SW 1271 (cell line): ENCODE measurements around the gene HLA-DMB.
"Not testable (repeated sequence)": the region's sequence is repeated elsewhere in the genome, so short reads cannot be mapped to it uniquely, and the experiment has no call there.

Experiments
- DNase-seq, 2 experiments: peaks; one replicate each; lab custom pipeline; 2025; lab: John Stamatoyannopoulos, UW

HLA-DMB gene

DNA sequence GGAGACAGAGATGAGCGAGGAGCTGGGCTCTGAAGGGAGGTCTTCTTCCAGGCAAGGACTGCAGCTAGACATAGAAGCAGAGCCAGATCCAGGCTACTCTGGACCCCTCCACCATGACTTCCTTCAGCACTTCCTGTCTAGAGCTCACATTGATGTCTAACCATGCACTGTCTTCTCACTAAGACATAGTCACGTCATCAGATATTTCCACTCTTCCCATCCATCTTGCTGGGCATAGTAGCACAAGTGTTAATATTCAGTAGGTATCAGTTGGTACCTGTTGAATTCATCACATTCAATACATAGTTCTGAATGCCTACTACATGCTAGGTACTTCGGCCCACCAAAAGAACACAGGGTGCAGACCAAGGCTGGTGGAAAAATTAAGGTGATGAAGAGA, 9.2 kb upstream of the HLA-DMB start:
- no peak for DNase-seq

DNA sequence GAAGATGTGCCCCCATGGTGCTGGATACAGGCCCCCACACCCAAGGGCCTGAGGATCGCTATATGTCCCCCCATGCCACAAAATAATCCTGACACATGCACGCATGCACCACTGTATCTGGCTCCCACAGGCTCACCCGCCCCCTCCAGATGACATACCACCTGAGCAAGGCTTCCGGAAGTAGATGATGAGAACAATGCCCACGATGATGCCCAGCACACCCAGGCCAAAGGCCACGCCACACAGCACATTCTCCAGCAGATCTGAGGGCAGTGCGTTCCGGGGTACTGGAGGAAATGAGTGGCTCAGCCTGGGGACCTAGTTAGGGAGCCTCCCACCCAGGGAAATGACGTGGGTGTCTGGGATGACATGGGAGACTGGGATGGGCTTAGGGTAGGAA, 8.3 kb upstream of the HLA-DMB start:
- DNase-seq = no peak

DNA sequence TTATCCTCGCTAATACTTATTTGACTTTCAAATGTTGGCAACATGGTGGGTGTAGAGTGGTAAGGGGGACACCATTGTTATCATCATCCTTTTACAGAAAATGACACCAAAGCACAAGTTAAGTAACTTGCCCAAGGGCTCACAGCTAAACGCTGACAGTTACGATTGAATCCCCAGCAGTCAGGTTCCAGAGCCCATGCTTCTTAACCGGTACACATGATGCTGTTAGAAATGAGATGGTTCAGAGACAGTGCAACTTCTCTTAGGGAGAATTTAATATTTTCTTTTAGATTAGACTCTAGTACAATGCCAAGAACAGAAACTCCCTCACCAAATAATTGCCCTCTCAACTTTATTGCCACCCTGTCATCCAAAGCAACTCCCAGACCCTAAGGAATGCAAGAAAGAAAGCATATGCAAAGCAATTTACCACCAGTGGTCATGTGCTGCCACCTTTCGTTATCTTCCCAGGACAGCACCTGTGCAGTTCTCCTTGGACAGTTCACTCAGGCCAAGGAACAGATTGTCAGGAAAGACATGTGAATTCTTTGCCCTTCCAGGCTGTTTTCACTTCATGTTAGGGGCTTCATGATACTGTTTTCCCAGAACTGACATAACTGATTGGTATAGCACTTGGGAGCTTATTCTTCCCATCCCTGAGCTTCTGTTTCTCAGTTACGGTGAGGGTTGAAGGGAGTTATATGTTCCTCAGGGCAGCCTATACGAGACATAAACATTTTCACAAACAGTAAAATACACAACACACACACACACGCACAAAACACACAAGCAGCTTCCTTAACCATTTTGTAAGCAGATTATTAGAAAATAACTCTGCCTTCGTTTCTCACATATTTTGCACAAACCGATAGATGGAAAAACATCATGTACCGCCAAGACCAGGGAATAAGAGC, 7.0 kb upstream of the HLA-DMB start:
- peak in 1 of 2 experiments; percentile 31 for DNase-seq

- no peak for DNase-seq
Measured at GRCh38 chr6:32946893-32947292, 6.1 kb upstream of the HLA-DMB start.

GRCh38 chr6:32945953-32946352, 5.1 kb upstream of the HLA-DMB start:
- no peak for DNase-seq

GRCh38 chr6:32945108-32945760, 4.4 kb upstream of the HLA-DMB start:
- no peak for DNase-seq

GRCh38 chr6:32943864-32944649, 3.2 kb upstream of the HLA-DMB start:
- no peak for DNase-seq

- not testable (repeated sequence) for DNase-seq
Measured at GRCh38 chr6:32942555-32943123, 1.8 kb upstream of the HLA-DMB start.

GRCh38 chr6:32941214-32941768, 463 bp upstream of the HLA-DMB start:
- no peak for DNase-seq

DNA sequence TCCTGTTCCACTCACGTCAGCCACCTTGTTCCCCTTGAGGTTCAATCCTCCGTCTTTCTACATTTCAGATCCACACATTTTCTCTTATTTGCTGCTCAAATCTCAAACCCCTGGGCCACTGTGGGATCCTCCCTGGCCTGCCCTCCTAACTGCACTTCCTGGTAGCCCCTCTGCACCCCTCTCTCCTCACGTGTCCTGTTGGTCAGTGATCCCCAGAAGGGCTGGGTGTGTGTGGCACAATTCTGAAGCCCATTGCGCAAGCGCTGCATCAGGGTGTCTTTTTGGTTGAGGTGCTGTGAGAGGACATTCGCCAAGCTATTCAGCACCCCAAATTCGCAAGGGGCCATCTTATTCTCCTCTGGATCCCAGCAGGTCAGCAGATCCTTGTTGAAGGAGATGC, 2.3 kb downstream of the HLA-DMB start:
- DNase-seq = no peak

DNA sequence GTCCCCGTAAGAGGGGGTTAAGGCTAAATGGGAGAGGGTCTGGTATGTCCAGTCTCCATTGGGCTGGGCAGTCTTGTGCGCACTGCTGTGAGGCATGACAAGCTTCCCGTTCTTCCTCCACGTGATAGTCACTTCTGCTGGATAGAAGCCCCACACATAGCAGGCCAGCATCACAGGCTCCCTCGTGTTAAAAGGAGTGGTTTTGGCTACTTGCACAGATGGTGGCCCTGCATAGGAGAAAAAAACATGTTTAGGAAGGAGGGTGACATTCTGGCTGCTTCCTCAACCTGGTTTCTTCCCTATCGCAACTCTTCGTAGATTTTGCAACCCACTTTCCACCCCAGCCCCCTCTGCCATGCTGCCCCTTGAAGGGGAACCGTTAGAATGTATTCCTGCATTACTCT, 3.6 kb downstream of the HLA-DMB start:
- DNase-seq = no peak

DNA sequence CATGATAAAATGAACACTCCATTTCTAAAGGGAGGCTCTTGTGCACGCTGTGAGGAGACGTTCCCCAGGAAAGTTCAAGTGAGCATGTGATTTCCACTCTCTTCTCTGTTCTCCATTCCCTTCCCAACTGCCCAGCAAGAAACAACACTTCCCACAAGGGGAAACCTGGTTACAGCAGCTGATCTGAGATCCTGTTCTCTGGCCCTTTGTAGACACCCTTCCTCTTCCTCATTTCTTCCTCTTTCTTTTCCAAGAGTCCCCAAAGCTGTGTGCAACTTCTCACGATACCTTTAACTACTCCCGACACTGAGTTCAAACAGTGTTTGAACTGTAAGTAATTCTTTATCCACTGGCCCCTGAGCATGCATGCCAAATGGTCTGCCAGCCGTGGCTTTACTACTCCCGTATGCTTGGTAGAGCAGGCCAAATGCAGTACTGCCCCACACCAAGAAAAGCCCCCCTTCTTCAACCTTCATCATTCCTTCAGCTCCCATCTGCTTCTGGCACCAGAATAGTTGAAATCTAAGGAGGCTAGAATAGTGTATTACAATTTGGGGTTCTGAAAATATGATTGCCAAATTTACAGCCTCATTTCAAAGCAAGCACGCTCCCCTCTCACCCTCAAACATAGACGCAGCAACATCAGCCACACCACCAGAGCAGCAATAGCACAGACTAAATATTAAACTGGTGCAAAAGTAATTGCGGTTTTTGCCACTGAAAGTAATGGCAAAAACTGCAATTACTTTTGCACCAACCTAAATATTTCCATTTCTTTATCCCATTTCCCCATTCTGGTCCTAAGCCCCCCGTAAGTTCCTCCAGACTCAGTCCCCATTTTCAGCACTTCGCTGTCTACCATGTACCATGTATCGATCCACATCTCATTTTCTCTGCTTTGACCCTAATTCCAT, 4.3 kb downstream of the HLA-DMB start:
- no peak for DNase-seq

DNA sequence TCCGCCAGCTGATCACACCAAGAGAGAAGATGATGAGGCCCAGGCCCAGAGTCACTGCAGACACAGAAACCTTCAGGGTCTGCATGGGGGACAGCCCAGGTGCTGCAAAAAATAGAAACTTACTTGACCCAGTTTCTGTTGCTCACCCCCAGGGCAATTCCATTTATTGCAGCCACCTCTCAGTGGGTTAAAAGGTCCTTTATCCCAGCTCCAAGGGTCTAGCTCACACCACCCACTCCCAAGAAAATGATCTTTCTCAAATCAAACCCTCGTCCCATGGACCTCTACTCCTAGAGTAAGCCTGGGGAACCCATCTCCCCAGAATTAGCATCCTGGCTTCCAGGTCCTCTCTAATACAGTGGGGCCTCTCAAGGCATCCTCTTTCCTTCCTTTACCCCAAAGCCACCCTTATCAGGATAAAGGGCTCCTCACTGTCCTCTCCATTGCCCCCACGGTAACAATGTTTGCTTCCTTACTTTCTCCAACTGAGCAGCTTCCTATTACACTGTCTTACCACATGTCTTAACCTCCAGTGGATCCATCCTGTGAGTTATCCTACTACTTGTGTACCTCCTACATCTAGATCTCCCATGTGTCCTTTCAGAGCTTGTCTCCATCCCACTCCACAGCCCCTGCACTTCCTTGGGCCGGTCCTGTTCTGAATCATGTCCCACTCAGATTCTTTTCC, 5.1 kb downstream of the HLA-DMB start:
- DNase-seq = no peak

DNA sequence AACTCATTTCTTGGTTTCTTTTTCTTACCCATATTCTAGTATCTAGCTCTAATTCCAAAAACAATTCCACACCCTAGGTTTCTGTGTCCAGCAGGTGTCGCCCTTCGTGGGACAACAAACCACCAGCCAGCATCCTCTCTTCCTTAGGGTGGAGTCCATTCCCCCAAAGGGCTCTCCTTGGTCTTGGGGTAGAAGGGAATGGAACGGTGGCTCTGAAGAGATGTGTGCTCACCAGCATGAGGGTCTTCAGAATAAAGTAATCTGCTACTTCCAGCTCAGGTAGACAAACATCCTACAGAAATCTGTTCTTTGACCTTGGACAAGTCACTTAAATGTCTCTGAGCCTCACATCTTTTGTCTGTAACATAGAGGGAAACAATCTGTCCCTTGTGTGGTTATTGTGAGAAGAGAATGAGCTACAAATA, 7.2 kb downstream of the HLA-DMB start:
- peak; percentile 39 to 55 for DNase-seq

- DNase-seq = no peak
Measured at GRCh38 chr6:32932132-32932868, 8.5 kb downstream of the HLA-DMB start.

GRCh38 chr6:32931211-32931610, 9.6 kb downstream of the HLA-DMB start:
- no peak for DNase-seq

GRCh38 chr6:32922083-32922482, 18.7 kb downstream of the HLA-DMB start:
- no peak for DNase-seq

- DNase-seq = no peak
Measured at GRCh38 chr6:32920715-32921114, 20.1 kb downstream of the HLA-DMB start.

GRCh38 chr6:32912951-32913350, 27.9 kb downstream of the HLA-DMB start:
- DNase-seq = no peak
